HuH-7.5 (cell line): ENCODE measurements around the gene TXN2.
A peak's percentile ranks its signal among the peaks of the same experiment; 100 is the strongest.
"Not testable (repeated sequence)": the region's sequence is repeated elsewhere in the genome, so short reads cannot be mapped to it uniquely, and the experiment has no call there.

Experiments
- DNase-seq: peaks from one replicate; pipeline ENCODE4 v3.0.0; 2011; ENCODE audit warnings: low spot score

The TXN2 gene

DNA sequence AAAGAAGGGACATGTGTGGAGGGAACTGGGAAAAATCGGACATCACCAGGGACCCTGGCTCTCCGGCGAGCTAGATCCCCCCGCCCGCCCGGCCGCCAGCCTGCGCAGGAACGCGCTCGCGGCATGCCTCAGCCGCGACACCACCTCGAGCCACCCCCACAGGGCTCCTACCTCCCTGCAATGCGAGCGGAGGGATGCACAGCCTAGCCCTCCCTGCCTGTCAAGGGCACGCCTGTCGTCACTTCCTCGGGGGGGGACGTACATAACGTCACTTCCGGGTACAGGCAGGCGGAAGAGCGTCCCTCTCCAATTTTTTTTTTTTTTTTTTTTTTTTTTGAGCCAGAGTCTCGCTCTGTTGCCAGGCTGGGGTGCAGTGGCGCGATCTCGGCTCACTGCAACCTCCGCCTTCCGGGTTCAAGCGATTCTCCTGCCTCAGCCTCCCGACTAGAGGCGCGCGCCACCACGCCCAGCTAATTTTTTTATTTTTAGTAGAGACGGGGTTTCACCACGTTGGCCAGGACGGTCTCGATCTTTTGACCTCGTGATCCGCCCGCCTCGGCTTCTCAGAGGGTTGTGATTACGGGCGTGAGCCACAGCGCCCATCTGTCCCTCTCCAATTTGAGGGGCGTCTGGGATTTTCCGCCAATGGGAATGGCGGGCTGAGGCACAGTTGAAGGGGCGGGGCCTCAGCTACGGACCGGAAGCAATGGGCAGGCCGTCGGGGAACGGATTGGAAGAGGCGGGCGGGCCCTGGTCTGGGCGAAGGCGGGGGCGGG, at the start of gene TXN2:
TXN2 (minus strand) TSS at position 248 of the 776 bp plus-strand sequence. CDS start 803 bp downstream, outside the sequence.
- peak; percentile 85 for DNase-seq

DNA sequence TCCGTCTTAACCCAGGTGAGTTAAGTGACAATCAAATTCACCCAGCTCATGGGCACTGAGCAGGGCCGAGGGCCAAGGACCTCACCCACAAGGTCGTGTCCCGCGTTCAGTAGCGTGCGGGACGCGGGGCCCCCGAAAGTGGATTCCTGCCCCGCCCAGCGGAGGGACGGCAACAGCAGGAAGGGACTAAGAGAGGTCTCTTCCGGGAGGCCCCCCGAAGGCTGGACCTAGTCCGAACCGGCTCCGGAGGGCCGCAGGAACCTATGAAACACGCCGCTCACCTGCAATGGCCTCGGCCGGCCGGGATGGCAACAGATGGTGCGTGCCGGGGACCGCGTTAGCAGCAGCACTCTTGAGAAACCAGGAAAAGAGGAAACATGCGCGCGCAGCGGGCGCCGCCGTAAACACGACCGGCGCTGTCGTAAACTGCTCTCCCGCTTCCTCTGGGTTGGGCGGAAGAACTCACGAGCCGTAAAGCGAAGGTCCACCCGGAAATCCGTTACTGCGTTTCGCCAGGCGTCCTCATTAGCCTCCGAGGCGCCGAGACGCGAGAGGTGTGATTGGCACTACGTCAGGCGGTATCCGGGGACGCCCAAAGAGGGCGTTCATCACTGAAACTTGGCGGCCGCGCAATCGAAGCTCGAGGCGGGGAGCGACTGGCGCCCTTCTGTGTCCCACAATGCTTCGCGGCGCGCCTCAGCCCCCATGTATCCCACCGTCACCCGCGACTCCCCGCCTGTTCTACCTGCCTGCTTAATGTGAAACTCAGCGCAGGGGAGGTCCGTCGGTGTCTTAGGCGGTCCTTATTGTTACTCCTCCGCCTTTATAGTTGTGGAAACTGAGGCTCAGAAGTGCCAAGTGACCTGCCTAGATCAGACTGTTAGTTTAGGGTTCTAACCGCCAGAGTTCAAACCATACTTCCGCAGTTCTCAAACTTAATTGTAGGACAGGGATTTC, 47.6 kb upstream of the TXN2 start, which contains the start of gene EIF3D:
EIF3D (minus strand) TSS at position 372 of the 957 bp plus-strand sequence. CDS start 3,045 bp downstream, outside the sequence.
- DNase-seq: peak; percentile 69

- no peak for DNase-seq
Measured at GRCh38 chr22:36528341-36528740, 46.9 kb upstream of the TXN2 start.

GRCh38 chr22:36522662-36523061, 41.2 kb upstream of the TXN2 start:
- no peak for DNase-seq

DNA sequence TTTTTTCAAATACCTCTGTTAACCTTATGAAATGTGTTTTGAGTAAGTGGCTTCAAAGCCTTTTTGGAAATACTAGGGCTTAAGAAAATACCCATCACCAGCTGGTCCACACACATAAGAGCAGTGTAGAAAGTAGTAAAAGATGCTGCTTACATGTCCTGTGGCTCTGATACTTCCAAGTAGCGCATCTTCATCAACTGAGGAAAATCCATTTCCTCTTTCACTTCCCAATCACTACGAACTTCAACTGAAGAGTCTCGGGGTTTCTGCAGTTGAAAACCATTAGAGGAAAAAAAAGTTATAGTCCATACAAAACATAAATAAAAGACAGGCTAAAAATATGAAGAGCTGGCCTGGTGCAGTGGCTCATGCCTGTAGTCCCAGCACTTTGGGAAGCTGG, 39.0 kb upstream of the TXN2 start:
- DNase-seq: no peak

GRCh38 chr22:36519906-36520305, 38.5 kb upstream of the TXN2 start:
- DNase-seq: not testable (repeated sequence)

GRCh38 chr22:36514766-36515165, 33.3 kb upstream of the TXN2 start:
- DNase-seq: no peak

- DNase-seq: no peak
Measured at GRCh38 chr22:36512991-36513390, 31.6 kb upstream of the TXN2 start.

DNA sequence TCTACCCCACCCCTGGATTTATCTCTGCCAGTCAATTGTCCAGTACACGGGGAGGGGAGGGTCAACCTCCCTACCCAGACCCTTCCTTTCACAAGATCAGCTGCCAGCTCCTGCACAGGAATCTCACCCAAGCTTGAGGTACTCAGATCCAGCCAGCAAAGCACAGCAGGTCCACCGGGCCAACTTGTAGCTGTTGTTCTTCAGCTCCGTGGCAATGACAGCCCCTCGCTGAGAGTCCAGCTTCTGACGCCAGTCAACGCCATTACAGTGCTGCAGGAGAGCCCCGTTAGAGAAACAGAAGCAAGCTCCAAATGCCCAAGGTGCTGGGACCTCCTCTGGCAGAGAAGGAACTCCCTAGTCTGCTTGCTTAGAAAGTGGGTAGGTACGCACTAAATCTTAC, 30.9 kb upstream of the TXN2 start:
- DNase-seq: no peak

DNA sequence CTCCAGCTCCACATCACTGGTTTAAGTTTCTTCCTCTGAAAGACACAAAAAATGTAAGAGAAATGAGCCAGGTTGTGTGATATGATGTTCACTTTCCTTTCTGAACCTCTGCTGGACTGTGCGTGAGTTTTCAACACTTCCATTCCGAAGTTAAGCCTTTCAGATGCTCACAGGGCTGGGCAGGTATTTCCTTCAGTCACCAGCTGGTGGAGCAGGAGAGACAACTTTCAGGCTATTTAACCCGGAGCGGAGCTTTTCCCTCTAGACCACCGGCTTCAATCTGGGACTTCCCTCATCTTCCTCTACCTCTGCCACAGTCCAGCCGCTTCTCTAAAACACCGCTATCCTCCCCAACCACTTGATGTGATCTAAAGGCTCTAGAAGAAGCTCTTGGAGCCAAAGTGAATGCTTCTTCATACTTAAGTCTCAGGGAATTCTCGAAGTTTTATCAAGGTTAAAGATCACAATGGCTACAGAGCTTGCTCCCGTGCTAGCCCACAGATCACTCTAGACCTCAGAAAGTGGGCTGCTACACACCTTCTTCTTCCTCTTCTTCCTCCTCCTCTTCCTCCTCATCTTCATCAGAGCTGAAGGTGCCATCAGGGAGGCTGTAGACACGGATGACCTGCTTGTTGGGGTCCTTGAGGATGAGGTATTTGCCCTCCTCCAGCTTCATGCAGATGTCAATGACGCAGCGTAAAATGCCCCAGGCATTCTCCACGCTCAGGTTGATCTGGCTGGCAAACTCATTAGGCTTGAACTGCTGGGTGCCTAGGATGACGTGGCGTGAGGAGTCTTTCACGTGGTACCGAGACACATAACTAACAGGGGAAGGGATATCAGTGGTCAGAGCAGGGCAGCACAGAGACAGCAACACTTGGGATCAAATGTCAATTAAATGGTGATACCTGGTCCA, 29.8 kb upstream of the TXN2 start:
- DNase-seq: peak; percentile 52

GRCh38 chr22:36510384-36510783, 28.9 kb upstream of the TXN2 start:
- DNase-seq: no peak

DNA sequence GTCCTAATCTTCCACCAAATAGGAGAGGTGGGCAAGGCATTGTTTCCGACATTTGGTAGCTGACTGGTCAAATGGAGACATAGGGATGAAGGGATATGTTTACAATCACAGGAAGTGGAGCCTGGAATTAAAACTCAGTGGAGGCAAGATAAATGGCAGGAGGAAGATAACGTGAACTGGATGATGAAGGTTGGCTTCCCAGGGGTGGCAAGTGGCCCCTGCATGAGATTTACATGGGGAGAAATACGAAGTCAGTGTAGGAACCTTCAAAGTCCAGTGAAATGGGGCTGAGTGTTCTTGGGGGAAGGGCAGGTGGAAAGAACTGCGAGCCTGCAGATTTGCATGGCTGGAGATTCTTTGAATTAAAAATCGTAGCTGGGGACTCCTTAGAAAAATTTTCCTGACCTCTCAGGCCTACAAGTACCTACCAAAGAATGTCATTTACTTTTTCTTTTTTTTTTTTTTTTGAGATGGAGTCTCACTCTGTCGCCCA, 26.1 kb upstream of the TXN2 start:
- no peak for DNase-seq

DNA sequence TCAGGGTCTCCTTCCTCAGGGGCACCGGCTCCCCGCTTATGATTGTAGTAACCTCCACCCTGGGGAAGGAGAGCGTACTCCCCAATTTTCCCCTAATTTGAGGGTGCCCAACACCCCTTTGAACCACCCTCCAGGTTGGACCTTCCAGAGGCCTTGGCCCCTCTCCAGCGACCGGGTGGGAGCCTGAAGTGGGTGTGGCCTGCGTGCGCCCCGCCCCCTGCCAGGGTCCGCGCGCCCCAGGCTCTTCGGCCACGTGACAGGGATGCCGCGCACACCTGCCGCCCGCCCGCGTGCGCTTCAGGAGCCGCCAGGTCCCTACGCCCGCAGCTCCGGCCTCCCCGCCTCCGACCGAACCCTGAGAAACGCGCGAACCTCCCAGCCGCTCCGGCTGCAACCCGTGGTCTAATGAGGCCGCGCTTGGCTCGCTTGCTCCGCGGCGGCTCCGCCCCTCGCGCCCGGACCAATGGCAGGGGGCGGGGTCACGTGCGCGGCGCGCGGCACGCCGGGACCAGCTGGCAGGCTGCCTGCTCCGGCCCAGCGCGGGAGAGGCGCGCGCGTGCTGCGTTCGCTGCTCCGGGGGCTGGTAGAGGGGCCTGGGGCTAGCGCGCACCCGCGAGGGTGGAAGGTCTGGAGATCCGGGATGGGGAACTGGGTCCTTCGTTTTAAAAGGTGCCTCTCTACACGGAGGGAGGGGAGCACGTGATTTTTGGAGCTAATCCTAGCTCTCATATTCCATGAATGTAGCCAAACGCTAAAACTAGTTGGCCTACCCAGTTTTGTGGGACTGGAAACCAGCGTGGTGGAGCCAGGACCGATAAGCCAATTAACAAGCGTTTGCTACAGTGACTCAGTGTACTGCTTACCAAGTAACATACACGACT, 25.4 kb upstream of the TXN2 start, which contains the start of gene FOXRED2:
FOXRED2 (minus strand) TSS at position 404 of the 881 bp plus-strand sequence. CDS start 618 bp downstream, outside the sequence.
- peak; percentile 93 for DNase-seq

DNA sequence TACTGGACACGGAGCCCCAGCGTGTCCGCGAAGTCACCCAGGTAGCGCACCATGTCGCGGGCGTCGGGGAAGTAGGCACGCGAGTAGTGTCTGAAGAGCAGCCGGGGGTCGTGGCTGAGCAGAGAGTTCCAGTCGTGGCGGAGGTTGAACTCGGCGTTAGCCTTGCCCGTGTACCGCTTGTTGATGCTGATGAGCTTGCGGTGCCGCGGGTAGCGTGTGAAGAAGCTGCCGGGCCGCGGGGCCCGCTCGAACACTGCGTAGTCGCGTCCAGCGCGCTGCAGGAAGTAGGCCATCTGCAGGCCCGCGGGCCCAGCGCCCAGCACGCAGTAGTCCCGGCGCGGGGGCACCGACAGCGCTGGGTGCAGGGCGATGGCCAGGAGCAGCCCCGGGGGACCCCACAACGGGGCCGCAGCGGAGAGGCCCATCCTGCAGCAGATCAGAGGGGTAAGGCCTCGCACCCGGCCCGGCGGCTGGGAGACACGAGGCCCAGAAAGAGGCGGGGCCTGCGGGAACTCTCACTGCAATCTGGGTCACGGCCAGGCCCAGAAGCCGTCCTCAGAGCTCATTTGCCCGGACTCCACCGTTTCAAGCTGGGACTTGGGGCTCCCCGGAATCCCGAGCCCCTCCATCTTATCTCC, 24.7 kb upstream of the TXN2 start:
- DNase-seq: no peak

DNA sequence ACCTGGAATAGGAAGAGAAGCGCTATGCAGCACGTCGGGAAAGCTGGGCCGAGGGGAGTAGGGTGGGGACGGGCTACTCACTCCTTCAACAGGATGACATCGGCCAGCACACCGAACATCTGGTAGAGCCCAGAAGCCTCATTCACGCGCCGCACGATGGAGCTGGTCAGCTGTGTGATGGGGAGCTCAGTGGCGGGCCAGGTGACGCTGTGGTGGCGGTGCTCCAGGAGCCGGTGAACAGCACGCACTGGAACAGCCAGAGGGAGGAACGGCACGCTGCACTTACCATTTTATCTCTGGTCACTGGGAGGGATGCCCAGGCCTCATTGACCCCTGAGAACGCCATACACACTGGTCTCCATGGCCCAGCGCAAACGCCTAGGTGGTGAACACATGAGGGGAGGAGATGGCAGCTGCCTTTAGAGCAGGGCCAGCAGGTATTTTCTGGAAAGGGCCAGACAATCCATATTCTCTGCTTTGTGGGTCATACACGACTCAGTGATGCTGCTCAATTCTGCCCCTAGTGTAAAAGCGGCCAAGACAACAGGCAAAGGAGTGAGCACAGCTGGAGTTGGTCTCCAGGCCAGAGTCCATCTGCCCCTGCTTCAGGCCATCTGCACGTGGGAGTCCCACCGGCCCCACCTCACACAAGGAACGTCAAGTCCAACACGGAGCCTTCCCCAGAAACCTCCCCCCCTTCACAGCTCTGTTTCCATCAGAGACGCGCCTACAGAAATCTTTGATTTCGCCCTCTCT, 16.6 kb upstream of the TXN2 start:
- no peak for DNase-seq

DNA sequence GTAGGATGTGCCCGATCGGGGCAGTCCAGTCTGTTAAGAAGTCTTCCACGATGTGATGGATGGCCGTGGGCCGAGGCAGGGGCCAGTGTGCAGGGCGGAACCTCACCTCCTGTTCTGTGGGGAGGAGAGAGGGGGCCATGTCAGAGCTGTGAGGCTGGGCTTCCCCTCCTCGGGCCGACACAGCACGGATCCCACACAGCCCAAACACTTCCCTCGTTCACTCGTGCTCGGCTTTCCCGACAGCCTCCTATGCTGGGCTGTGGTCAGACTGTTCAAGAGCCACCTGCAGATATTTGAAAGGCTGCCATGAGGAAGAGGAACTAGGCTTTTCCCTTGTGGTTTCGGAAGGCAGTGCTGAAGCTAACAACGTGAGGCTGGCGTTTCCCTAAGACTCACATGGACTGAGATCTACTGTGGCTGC, 12.3 kb upstream of the TXN2 start:
- no peak for DNase-seq

DNA sequence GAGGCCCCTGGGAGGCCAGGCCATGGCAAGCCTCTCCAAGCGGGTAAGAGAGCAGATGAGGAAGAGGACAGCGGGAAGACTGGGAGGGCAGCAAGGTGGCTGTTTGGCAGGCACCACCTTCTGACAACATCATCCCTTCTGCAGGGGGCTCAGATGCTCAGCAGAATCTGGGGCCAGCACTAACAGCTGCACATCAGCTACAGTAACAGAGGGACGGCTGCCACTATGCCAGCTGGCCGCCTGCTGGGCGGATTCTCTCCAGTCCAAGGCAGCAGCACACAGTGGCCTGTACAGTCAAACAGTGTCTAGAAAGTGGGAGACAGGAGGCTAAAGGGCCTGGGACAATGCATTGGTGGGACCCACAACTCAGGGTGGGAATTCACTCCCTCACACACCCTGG, 10.7 kb upstream of the TXN2 start:
- DNase-seq: no peak

GRCh38 chr22:36491155-36491554, 9.7 kb upstream of the TXN2 start:
- DNase-seq: no peak
